RKO (cell line): ENCODE measurements around the gene KAZALD1.

Experiments
- DNase-seq: peaks from one replicate; pipeline ENCODE4 v3.0.0-alpha.2; 2016; ENCODE audit warnings: low spot score

The KAZALD1 gene

DNA sequence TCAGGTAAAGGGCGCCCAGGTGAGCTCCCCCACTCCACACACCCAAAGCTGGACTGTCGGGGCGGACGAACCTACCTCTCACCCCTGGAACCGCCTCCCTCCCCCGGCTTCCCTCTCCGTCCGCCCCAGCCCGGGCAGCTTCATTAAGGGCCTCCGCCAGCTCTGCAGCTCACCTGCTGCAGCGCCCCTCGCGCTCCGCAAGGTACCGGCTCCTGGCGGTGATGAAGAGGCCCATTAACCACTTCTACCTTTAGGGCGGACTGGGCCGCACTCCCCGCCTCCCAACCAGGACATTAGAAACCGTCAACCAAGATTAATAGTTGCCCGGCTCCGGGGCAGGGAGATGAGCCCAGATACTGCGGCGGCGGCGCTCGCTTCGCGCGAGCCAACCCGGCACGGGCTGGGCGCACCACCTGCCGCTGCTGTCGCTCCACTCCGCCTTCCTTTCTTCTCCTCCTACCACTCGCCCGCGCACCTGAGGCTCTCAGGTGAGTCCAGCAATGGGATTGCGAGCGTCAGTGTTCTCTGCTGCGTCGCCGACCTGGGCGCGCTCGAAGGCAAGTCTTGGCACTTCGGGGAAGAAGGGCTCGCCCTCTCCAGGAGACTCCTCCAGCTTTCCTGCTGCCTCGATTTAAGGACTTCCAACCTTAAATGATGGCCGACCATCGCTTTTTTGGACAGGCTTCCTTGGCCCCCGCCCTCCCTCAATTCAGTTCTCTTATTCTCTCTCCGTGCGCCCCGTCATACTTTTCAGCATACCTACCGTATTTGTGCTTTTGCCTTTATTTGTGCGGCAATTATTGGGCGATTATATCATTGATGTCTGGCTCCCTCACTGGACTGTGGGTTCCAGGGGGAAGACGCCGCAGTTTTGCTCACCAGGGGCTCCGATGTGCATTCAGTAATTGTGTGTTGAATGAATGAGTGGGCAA is 13.6 kb upstream of the KAZALD1 start:
- DNase-seq, result no peak

- DNase-seq, result peak; percentile 52
Measured at GRCh38 chr10:101050208-101051069, 11.3 kb upstream of the KAZALD1 start.

DNA sequence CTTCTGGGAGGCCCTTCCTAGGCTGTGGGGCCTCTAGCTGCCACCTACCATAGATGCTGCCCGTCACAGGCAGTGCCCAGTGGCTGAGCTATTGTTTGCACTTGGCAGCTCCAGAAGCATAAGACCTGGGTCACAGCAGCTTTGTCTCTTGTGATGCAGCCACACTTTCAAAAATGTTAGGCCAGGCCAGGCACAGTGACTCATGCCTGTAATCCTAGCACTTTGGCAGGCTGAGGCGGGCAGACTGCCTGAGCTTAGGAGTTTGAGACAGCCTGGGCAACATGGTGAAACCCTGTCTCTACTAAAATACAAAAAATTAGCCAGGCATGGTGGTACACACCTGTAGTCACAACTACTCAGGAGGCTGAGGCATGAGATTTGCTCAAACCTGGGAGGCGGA is 9.5 kb upstream of the KAZALD1 start:
- DNase-seq, result peak; percentile 46

DNA sequence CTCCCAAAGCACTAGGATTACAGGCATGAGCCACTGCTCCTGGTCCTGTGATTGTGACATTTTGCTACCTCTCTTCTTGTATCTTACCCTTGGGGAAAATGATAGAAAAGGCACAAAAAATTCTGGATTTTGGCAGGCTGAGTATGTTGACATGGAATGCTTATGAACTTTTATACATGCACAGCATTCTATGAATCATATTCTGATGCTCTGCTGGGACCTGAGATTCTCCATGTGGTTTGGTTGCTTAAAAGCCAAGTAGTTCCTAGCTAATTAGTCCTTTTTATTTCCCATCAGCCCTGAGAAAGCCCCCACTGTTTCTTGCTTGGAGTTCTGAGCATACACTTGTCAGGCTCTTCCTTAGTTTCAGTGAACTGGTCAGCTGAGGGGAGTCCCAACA is 8.3 kb upstream of the KAZALD1 start:
- no peak for DNase-seq

DNA sequence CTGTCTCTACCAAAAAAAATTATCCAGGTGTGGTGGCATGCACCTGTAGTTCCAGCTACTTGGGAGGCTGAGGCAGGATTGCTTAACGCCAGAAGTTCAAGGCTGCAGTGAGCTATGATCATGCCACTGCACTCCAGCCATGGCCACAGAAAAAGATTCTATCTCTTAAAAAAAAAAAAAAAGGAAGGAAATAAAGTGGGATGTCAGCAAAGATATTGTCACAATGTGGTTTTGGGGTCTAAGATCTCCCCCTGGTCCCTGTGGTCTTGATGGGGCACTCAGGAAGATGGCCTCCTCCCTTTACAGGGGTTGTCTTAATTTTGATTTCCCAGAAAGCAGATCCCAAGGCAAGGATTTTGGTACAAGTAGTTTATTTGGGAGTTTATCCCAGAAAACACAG is 7.4 kb upstream of the KAZALD1 start:
- DNase-seq, result no peak

GRCh38 chr10:101054876-101055275 is 6.9 kb upstream of the KAZALD1 start:
- DNase-seq, result no peak

DNA sequence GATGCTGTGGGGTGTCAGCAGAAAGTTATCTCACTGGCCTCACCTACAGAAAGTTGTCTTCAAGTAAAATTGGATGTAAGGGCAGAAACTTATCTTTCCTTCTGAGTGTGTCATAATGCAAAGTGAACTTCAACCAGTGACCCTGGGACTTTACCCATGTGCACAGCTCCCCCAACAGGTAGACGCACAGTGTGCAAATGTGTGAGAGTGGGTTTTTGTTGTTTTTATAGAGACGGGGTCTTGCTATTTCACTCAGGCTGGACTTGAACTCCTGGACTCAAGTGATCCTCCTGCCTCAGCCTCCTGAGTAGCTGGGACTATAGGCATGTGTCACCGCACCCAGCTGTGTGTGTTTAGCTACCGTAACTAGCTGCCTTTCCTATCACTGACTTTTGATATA is 6.4 kb upstream of the KAZALD1 start:
- no peak for DNase-seq

GRCh38 chr10:101056365-101057151 is 5.2 kb upstream of the KAZALD1 start:
- no peak for DNase-seq

- peak; percentile 98 for DNase-seq
Measured at GRCh38 chr10:101060036-101060950, 1.5 kb upstream of the KAZALD1 start.

GRCh38 chr10:101060951-101061623 is 702 bp upstream of the KAZALD1 start:
- DNase-seq, result peak; percentile 94

DNA sequence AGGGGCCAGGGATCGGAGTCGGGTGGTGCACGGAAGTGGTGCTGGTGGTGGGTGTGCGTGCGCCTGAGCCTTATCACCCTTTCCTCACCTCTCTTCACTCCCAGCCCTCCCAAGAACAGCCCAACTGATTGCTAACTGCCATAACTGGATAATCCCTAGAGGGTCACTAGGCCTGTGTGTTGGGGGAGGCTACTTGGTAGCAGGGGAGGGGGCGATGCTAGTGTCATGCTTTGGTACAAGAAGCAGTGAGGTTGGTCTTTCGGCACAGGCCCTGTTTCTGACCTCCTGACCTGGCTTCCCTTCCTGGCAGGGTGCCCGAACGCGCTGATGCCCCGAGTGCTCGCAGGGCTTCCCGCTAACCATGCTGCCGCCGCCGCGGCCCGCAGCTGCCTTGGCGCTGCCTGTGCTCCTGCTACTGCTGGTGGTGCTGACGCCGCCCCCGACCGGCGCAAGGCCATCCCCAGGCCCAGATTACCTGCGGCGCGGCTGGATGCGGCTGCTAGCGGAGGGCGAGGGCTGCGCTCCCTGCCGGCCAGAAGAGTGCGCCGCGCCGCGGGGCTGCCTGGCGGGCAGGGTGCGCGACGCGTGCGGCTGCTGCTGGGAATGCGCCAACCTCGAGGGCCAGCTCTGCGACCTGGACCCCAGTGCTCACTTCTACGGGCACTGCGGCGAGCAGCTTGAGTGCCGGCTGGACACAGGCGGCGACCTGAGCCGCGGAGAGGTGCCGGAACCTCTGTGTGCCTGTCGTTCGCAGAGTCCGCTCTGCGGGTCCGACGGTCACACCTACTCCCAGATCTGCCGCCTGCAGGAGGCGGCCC is 652 bp downstream of the KAZALD1 start:
- peak; percentile 80 for DNase-seq

- DNase-seq, result peak; percentile 51
Measured at GRCh38 chr10:101063050-101063525, 1.3 kb downstream of the KAZALD1 start.

- DNase-seq, result no peak
Measured at GRCh38 chr10:101063548-101064414, 2.0 kb downstream of the KAZALD1 start.

DNA sequence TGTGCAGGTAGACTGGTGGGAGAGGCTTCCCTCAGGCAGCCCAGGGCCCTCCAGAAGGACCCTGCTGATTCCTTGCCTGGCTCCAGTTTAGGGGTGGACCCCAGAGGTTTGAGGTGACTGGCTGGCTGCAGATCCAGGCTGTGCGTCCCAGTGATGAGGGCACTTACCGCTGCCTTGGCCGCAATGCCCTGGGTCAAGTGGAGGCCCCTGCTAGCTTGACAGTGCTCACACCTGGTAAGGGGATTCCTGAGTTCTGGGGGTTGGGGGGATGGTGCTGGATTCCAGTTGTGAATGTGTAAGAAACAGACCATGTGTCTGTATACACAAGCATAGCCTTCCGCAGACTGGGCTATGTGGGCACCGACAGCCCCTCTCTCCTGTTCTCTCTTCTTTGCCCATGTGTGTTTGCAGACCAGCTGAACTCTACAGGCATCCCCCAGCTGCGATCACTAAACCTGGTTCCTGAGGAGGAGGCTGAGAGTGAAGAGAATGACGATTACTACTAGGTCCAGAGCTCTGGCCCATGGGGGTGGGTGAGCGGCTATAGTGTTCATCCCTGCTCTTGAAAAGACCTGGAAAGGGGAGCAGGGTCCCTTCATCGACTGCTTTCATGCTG is 2.7 kb downstream of the KAZALD1 start:
- no peak for DNase-seq

- DNase-seq, result no peak
Measured at GRCh38 chr10:101065481-101066145, 3.8 kb downstream of the KAZALD1 start.

DNA sequence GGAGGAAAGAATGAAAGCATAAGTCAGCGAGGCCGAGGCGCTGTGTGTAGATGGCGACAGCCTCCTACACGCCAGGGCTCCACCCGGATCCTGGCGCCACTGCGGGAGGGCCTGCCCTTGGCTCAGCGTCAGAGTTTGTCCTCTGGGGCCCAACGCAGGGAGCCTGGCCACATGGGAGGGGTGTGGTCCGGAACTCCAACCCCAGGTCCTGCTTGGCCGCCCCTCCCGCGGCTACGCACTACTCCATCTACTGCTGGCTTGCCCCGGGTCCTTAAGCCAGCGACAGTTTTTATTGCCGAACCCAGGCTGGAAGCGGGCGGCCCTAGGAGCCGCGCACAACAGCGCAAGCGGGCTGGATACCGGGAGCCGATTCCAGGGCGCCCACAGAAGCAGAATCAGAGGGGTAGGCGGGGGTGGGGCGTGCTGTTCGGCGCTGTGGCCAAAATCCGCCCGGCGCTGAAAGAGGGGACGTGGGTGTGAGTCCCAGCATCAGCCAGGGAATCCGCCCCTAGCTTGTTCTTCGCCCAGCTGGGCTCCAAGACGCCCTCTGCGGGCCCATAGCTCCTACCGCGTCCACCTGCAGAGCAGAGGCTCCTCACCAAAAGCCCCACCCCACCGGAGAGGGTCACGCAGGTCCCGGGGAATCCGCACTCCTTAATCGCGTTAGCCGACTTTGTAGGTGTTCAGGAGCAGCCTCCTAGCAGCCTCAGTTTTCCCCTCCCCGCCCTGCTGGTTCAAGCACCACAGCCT is 4.5 kb downstream of the KAZALD1 start:
- peak; percentile 92 for DNase-seq

GRCh38 chr10:101066896-101067355 is 5.1 kb downstream of the KAZALD1 start:
- peak; percentile 62 for DNase-seq
